ENCODE measurements around the gene RINL.

RINL gene

GRCh38 chr19:38912600-38913514, 34.8 kb upstream of the RINL start:
- DNase-seq (ENCODE audit: low read depth): no peak
- no peak for TF ChIP-seq CTCF (IDR thresholded peaks at IDR 0.05; ENCODE audit: control insufficient read depth, insufficient read depth, low read depth, low read length, missing control alignments)
- H3K4me3 ChIP-seq (ENCODE audit: control insufficient read depth, low read depth, low read length): no peak overlapping the region

- H3K4me3 ChIP-seq (ENCODE audit: control insufficient read depth, low read depth, low read length): no peak overlapping the region
- no peak for DNase-seq (ENCODE audit: low read depth)
- TF ChIP-seq CTCF (IDR thresholded peaks at IDR 0.05; ENCODE audit: control insufficient read depth, insufficient read depth, low read depth, low read length, missing control alignments): no peak
Observed at GRCh38 chr19:38911388-38912001, 33.4 kb upstream of the RINL start.

GRCh38 chr19:38910488-38910887, 32.4 kb upstream of the RINL start:
- DNase-seq (ENCODE audit: low read depth): no peak
- TF ChIP-seq CTCF (IDR thresholded peaks at IDR 0.05; ENCODE audit: control insufficient read depth, insufficient read depth, low read depth, low read length, missing control alignments): no peak
- H3K4me3 ChIP-seq (ENCODE audit: control insufficient read depth, low read depth, low read length): no peak overlapping the region

- no peak for TF ChIP-seq CTCF (IDR thresholded peaks at IDR 0.05; ENCODE audit: control insufficient read depth, insufficient read depth, low read depth, low read length, missing control alignments)
- no peak overlapping the region for H3K4me3 ChIP-seq (ENCODE audit: control insufficient read depth, low read depth, low read length)
- DNase-seq (ENCODE audit: low read depth): no peak
Observed at GRCh38 chr19:38908911-38909310, 30.8 kb upstream of the RINL start.

GRCh38 chr19:38907670-38908069, 29.6 kb upstream of the RINL start:
- no peak for TF ChIP-seq CTCF (IDR thresholded peaks at IDR 0.05; ENCODE audit: control insufficient read depth, insufficient read depth, low read depth, low read length, missing control alignments)
- DNase-seq (ENCODE audit: low read depth): no peak
- H3K4me3 ChIP-seq (ENCODE audit: control insufficient read depth, low read depth, low read length): no peak overlapping the region

- TF ChIP-seq CTCF (IDR thresholded peaks at IDR 0.05; ENCODE audit: control insufficient read depth, insufficient read depth, low read depth, low read length, missing control alignments): no peak
- no peak for DNase-seq (ENCODE audit: low read depth)
- no peak overlapping the region for H3K4me3 ChIP-seq (ENCODE audit: control insufficient read depth, low read depth, low read length)
Observed at GRCh38 chr19:38907227-38907626, 29.2 kb upstream of the RINL start.

Measured in AG09309 (cell line).